NOMO-1 (cell line): ENCODE results near the gene PSMC3.

ENCODE experiments used
- DNase-seq, 2 experiments: peaks; one replicate each; lab custom pipeline; 2025; ENCODE audit not compliant: unreplicated experiment in 2 of 2; lab: John Stamatoyannopoulos, UW

PSMC3 gene

DNA sequence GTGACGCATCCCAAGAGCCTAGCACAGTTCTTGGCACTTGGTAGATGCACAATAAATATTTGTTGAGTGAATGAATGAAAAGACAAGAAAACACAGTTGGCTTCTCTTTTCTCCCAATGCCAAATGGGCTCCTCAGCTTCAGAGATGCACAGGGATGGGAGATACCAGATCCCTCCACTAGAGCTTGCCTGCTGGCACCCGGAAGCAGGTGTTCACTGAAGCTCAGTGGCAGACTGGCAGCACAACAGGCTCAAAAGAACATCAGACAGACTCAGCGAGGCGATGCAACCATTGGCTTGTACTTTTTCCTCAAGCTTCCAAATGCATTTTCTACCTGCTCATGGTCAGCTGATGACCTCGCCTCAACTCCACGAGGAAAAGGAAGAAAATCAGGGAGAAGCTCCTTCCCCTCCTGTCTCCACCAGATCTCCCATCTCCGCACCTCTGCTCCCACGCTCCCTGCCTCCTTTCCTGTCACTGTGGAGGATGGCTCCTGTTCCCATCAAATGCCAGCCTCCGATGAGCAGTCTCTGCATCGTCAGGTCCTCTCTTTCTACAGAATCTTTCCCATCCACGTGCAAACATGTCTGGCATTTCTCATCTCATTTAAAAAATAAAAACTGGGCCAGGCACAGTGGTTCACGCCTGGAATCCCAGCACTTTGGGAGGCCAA, 16.9 kb upstream of the PSMC3 start:
- DNase-seq: no peak

DNA sequence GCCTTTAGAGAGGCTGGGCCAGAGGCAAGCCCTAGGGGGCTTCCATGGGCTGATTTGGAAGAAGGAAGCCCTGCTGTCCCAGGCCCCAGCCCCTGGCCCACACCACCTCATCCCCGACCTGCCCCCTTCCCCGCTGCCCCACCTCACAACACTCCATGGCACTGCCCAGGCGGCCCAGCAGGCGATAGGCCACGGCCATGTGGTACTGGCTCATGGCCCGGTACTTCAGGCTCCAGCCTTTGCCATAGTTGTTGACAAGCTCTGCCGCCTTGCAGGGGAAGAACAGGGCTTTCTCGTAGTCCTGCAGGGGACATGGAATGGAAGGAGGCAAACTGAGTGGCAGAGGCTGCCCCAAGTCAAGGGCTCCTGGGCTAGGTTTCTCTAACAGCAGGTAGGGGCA, 16.3 kb upstream of the PSMC3 start:
- DNase-seq: no peak

DNA sequence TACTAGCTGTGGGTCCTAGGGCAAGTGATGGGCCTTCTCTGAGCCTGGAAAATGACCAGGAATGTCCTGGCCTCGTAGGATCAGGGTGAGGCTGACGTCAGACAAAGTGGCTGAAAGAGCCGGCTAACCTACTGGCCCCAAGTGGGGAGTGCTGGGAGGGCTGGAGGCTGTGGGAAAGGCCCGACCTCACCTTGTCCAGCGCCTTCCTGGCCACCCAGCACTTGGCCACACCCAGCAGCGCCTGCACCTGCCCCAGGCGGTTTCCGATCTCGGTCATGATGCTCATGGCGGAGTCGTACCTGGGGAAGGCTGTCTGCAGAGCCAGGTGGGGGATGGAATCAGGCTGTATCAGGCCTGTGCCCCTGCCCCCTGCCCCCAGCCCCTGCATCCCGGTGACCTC, 15.2 kb upstream of the PSMC3 start:
- DNase-seq: no peak

DNA sequence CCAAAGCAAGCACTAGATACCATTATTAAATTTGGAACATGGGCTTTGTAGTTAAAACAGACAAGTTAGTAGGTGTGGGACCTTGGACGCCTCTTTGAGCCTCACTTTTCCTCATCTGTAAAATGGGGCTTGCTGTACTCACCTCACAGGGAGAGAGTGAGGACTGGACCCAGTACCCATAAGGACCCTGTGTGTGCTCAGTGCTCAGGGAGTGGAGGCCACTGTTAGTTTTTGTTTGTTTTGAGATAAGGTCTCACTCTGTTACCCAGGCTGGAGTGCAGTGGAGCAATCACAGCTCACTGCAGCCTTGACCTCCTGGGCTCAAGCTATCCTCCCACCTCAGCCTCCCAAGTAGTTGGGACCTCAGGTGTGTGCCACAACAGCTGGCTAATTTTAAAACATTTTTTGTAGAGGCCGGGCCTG, 13.8 kb upstream of the PSMC3 start:
- no peak for DNase-seq

DNA sequence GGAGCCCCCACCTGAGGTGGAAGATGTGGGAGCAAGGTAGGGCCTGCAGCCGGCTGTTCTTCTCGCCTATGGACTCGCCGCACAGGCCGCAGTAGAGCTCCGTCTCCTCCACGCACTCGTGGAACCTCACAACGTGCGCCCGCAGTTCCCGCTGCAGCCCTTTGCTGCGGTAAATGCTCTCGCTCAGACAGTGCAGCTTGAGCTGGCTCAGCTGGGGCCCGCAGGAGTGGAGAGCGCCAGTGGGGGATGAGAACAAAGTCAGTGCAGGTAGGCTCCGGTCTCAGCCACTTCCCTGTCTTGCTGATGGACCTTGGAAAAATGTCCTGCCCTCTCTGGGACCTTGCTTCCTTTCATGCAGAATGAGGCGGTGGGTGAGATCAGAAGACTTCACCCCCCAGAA, 12.5 kb upstream of the PSMC3 start:
- no peak for DNase-seq

DNA sequence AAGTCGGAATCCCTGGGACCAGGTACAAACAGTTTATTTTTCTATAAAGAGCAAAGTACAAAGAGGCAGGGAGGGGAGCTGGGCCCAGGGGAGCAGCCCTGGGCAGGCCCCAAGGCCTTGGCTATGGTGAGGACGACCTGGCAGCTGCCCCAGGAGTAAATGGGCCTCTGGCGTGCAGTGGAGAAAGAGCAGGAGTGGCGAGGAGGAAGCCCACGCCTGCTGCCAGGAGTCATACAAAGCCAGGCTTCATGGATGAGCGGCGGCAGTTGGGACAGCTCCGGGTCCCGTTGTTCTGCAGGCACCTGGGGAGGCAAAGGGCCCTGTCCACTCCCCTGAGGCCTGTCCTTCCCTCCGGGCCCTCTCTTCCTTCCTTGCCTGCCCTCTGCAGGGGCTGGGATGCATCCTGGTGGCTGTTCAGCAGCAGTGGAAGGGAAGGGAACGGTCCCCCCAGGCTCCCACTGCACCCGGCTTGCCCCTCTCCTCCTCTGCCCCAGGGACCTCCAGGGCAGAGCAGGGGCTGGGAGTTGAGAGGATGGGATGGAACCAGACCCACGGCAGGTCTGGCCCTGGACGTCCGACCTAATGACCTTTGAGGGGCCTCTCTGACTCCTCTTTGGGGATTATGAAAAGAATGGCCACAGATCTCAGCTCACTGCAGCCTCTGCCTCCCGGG, 11.6 kb upstream of the PSMC3 start:
- no peak for DNase-seq

DNA sequence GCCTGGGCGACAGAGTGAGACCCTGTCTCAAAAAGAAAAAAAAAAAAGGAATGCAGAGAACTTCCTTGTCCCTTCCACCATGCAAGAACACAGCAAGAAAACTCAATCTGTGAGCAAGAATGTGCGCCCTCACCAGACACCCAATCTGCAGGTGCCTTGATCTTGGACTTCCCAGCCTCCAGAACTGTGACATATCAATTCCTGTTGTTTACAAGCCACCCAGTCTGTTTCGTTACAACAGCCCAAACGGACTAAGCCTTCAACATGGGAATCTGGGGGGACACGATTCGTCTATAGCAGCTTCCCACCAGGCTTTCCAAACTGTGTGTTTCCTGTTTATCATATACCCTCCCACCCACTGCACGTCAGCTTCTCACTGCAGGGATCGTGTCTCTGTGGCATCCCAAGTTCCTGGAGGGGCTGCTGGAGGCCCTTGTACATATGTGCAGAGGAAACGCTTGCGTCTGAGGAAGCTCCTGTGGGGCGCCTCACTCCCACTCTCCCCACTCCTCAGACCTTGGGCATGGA, 11.0 kb upstream of the PSMC3 start:
- DNase-seq: no peak

DNA sequence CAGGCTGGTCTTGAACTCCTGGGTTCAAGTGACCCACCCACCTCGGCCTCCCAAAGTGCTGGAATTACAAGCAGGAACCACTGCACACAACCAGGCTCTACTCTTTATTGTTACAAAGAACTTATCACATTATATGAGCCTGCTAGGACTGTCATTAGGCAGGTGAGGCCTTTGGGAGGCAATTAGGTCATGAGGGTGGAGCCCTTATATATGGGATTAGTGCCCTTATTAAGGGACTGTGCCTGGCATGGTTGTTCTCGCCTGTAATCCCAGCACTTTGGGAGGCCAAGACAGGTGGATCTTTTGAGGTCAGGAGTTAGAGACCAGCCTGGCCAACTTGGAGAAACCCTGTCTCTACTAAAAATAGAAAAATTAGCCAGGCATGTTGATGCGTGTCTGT, 10.5 kb upstream of the PSMC3 start:
- no peak for DNase-seq

DNA sequence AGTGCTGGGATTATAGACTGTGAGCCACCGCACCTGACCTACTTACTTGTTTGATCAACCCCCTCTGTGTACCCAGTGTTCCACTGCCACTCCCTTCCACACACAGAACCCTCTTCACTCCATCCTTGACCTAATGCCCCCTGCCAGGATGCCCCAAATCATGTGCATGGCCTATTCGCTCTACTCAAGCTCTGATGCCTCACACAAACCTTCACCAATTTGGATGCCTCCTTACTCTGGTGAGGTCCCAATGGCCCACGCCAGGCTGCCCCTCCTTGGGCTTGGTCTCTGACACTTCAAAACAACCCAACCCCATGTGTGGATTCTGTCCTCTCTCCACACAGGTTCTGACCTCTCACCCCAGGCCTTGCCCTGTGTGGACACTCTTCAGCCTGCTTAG, 9.4 kb upstream of the PSMC3 start:
- DNase-seq: no peak

DNA sequence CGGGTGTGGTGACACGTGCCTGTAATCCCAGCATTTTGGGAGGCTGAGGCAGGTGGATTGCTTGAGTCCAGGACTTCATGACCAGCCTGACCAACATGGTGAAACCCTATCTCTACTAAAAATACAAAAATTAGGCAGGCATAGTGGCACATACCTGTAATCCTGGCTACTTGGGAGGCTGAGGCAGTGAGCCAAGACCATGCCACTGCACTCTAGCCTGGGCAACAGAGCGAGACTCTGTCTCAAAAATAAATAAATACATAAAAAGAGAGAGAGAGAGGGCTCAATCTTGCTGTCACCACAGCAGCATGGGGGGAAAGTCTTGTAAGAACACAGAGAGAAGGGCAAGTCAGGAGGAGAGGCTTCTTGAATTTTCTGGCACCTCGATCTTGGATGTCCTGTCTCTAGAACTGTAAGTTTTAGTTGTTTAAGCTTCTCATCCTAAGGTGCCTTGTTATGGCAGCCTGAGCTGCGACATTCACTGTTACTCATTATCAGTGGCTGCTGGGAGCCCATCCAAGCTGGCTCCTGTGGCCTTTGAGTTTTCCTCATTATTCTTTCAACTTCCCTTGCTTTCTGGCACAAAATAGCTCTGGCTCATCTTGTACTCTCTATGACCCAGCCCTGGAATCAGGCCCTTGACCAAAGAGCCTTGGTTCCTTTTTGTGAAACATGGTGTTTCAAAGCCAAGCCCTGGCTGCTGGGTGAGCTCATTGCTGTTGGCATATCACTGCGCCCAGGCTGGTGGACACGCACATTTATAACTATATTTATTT, 8.0 kb upstream of the PSMC3 start:
- no peak for DNase-seq

DNA sequence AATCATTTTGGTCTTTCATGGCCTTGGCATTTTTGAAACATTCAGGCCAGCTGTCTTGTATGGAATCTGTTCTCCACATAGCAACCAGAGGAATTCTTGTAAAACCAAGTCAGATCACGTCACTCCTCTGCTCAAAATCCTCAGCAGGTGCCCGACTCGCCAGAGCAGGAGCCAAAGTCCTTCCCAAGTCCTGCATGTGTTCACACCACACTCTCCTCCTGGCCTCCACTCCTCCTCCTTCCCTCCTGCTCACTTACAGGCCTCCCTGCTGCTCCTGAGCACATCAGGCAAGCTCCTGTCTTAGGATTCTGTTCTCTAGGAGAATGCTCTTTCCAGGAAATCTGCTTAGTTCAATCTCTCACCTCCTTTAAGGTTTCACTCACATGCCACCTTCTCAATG, 6.9 kb upstream of the PSMC3 start:
- DNase-seq: no peak

DNA sequence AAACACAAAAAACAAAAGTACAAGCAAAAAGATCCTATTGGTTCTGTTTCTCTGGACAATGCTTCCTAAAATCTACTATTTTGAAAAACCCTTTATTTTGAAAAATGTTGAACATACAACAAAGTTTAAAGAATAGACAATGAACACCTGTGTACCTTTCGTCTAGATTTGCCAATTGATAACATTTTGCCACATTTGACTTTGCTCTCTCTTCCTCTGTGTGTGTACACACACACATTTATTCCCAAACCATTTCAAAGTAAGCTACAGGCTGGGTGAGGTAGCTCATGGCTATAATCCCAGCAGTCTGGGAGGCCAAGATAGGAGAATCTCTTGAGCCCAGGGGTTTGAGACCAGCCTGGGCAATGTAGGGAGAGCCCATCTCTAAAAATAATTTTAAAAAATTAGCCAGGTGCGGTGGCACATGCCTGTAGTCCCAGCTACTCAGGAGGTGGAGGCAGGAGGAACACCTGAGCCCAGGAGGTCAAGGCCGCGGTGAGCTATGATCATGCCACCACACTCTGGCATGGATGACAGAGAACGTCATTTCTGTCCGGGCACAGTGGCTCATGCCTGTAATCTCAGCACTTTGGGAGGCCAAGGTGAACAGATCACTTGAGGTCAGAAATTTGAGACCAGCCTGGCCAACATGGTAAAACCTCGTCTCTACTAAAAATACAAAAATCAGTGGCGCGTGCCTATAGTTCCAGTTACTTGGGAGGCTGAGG, 5.3 kb upstream of the PSMC3 start:
- no peak for DNase-seq

DNA sequence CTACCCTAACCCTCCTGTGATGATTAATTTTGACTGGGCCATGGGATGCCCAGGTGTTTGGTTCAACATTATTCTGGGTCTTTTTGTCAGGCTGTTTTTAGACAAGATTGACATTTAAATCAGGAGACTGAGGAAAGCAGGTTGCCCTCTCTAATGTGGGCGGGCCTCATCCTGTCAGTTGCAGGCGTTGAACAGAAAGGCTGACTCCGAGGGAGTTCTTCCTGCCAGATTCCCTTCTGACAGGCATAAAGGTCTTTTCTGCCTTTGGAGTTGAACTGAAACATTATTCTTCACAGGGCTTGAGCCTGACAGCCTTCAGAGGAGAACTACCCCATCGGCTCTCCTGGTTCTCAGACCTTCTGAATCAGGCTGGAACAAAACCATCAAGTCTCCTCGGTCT, 4.3 kb upstream of the PSMC3 start:
- no peak for DNase-seq

DNA sequence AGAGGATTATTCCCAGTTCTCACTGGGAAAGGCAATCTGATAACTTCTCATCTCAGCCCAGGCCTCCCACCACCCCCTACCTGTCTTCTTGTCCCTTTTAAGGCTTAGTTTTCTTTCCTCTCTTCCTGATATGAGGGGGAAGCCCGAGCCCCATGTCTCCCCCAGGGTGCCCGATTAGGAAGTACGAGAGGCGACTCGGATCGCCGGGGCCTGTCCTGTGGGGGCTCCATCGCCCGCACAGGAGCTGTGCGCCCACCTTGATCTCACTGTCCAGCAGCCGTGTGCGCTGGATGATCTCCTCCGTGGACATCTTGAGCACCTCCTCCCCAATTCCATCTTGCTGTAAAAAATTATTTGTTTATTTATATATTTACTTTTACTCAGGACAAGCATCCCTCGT, 628 bp downstream of the PSMC3 start:
- DNase-seq: no peak

DNA sequence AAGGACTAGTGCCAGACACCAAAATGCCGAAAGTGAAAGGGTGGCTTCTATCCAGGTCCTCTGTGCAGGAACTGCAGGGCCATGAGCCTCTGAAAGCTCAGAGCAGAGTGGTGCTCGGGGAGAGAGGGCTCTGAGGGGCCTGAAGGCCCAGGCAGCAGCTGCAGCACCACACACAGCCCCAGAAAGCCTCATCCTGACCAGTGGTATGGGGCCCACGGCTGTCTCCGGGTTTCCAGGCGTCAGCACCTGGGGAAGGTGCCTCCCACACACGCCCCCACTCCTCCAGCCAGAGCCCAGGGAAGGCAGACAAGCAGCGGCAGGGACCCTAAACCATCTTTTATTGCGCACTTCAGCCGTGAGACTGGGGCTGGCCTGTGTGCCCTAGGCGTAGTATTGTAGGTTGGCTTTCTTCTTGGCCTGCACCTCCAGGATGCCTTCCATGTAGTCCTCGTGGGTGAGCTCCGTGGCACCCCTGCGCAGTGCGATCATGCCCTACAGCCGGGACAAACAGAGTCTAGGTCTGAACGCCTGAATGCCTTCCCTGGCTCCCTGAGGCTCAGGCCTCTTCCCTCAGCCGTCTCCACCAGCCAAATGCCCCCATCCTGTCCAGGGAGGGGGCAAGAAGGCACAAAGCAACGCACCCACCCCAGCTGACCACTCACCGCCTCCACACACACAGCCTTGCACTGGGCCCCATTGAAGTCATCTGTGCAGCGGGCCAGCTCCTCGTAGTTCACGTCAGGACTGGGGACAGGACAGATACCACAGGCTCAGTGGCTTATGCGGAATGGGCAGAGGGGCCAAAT, 7.6 kb downstream of the PSMC3 start:
- DNase-seq: no peak

DNA sequence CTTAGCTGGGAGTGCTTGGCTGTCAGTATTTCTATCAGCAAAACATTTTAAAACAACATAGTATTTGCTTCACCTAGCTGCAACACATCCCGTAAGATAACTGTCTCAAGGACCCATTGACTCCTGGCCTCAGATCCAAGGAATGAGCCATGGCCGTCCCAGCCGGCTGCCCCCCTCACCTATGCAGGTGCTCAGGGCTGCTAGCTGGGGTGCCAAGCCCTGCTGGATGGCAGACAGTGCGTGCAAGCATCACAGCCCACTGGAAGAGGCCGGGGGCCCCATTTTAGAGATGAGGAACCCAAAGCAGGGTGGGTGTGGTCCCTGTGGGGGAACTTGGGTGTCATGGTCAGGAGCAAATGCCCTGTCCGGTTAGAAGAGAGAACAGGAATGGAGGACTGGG, 8.5 kb downstream of the PSMC3 start:
- no peak for DNase-seq

DNA sequence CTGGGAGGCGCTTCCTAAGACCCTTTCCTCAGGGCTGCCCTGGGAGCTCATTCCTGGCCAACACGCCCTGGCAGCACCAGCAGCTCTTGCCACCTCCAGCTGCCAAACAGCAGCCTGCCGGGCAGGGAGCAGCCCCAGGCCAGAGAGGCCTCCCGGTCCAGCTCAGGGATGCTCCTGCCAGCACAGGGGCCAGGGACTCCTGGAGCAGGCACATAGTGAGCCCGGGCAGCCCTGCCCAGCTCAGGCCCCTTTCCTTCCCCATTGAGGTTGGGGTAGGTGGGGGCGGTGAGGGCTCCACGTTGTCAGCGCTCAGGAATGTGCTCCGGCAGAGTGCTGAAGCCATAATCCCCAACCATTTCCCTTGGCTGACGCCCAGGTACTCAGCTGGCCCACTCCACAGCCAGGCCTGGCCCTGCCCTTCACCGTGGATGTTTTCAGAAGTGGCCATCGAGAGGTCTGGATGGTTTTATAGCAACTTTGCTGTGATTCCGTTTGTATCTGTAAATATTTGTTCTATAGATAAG, 10.2 kb downstream of the PSMC3 start:
- DNase-seq: no peak

DNA sequence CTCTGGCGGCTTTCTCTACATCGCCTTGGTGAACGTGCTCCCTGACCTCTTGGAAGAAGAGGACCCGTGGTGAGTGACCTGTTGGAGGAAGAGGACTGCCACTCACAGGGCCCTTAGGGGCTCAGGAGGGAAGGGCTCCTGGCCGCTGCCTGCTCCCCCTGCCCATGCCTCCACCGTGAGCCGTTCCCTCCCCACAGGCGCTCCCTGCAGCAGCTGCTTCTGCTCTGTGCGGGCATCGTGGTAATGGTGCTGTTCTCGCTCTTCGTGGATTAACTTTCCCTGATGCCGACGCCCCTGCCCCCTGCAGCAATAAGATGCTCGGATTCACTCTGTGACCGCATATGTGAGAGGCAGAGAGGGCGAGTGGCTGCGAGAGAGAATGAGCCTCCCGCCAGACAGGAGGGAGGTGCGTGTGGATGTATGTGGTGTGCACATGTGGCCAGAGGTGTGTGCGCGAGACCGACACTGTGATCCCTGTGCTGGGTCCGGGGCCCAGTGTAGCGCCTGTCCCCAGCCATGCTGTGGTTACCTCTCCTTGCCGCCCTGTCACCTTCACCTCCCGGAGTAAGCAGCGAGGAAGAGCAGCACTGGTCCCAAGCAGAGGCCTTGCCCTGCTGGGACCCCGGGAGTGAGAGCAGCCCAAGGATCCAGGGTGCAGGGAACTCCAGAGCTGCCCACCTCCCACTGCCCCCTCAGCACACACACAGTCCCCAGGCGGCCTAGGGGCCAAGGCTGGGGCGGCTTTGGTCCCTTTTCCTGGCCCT, 11.0 kb downstream of the PSMC3 start:
- no peak for DNase-seq

DNA sequence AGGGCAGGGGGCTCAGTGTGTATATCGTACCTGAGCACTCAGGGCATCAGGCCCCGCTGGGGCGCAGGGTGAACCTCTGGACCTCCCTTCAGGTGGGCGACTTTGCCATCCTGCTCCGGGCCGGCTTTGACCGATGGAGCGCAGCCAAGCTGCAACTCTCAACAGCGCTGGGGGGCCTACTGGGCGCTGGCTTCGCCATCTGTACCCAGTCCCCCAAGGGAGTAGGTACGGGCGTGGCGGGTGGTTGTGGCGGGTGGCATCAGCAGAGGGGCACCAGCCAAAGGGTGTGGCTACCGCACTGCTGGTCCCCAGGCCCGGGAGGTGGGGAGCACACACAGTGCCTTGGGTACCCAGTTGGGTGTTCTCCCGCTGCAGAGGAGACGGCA, 11.6 kb downstream of the PSMC3 start:
- no peak for DNase-seq
